Esophagus squamous epithelium (tissue), 4 donors: ENCODE measurements around the gene ANKRD60.

ENCODE experiments used
- POLR2A ChIP-seq, 4 donors: fragments of 450-650 bp; IDR thresholded peaks; one replicate each; pipeline ENCODE4 v1.6.1; 2017; ENCODE audit warnings: antibody characterized with exemption in 4 of 4, mild to moderate bottlenecking in 4 of 4, moderate library complexity in 3 of 4
- TF ChIP-seq, protein P1 (sequence below), 6 experiments: fragments of 450-650 bp in 4 of 6; fragments of 200-600 bp in 2 of 6; sonication (generic) in 2 of 6; IDR thresholded peaks; one replicate each; pipeline ENCODE4 v1.5.1; 2016 to 2019; ENCODE audit warnings: antibody characterized with exemption in 6 of 6, mild to moderate bottlenecking in 4 of 6, moderate library complexity in 4 of 6

DNA sequence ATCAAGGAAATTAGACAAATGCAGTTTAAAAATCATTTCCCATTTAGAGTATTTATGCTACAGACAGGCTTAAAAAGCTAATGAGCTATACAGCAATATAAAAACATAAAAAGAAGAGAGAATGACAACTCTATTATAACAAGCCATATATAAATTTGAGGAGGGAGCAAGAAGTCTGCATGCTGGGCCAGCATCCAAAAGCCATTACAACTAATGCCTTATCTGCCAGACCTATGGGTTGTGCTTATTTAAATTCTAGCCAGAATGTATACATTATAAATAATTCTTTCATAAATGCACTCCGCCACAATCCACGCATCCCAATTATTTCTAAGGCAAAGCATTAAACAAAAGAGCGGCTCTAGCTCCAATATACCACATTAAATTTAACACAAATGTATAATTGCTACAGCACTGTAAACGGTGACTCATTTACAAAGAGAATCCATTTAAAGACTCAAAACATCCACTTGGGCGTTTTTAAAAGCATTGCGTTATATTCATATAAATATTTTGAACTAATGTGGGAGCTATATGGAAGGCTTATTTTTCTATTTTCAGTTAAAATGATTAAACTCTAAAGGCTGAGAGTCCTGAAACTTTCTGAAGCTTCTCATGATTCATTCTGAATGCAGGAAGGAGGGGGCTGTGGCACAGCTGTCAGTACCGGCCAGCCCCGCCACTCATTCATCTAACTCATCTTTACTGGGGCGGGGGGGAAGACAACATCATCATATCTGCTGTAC, 43.3 kb upstream of the ANKRD60 start:
- TF ChIP-seq, protein P1, sequence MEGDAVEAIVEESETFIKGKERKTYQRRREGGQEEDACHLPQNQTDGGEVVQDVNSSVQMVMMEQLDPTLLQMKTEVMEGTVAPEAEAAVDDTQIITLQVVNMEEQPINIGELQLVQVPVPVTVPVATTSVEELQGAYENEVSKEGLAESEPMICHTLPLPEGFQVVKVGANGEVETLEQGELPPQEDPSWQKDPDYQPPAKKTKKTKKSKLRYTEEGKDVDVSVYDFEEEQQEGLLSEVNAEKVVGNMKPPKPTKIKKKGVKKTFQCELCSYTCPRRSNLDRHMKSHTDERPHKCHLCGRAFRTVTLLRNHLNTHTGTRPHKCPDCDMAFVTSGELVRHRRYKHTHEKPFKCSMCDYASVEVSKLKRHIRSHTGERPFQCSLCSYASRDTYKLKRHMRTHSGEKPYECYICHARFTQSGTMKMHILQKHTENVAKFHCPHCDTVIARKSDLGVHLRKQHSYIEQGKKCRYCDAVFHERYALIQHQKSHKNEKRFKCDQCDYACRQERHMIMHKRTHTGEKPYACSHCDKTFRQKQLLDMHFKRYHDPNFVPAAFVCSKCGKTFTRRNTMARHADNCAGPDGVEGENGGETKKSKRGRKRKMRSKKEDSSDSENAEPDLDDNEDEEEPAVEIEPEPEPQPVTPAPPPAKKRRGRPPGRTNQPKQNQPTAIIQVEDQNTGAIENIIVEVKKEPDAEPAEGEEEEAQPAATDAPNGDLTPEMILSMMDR (IDR thresholded peaks at IDR 0.05), result no peak
- TF ChIP-seq POLR2A (IDR thresholded peaks at IDR 0.05), result no peak
